Mesothelial cell of epicardium (in vitro differentiated cells): ENCODE data around the gene AP2B1. TPM values are rescaled to one million over a fixed set of nuclear protein-coding genes. Genes with fewer than 3 reads are reported as not detected.
A peak's percentile ranks its signal among the peaks of the same experiment; 100 is the strongest.

ENCODE experiments used
- DNase-seq, 2 experiments: peaks; one replicate each; pipeline ENCODE4 v3.0.0; 2021; ENCODE audit warnings: low spot score in 2 of 2; ENCODE audit not compliant: unreplicated experiment in 2 of 2
- H3K27ac Mint-ChIP-seq: 2 replicates; pipeline ENCODE4 v1.8.0; 2021; ENCODE audit warnings: mixed read lengths
- H3K27me3 Mint-ChIP-seq: 2 replicates; pipeline ENCODE4 v1.8.0; 2021; ENCODE audit warnings: low read depth, mixed read lengths
- H3K36me3 Mint-ChIP-seq: 2 replicates; pipeline ENCODE4 v1.8.0; 2021; ENCODE audit warnings: mixed read lengths
- H3K4me1 Mint-ChIP-seq: 2 replicates; pipeline ENCODE4 v1.8.0; 2021; ENCODE audit warnings: mixed read lengths
- H3K4me3 Mint-ChIP-seq: 2 replicates; pipeline ENCODE4 v1.8.0; 2021; ENCODE audit warnings: mild to moderate bottlenecking, moderate library complexity, mixed read lengths
- H3K9me3 Mint-ChIP-seq: 2 replicates; pipeline ENCODE4 v1.8.0; 2021; ENCODE audit warnings: mixed read lengths
- CTCF ChIP-seq: fragments of 200-600 bp; sonication (generic); IDR thresholded peaks from one replicate; pipeline ENCODE4 v1.5.0; 2021; ENCODE audit warnings: antibody characterized with exemption; ENCODE audit not compliant: unreplicated experiment
- total RNA-seq: library from RNA; stranded (reverse); gene quantifications from 3 replicates; pipeline ENCODE4 v1.2.1, GENCODE V29; 2021

The AP2B1 gene
- total RNA-seq, 1 donor from 2014 or later, result 155 TPM

DNA sequence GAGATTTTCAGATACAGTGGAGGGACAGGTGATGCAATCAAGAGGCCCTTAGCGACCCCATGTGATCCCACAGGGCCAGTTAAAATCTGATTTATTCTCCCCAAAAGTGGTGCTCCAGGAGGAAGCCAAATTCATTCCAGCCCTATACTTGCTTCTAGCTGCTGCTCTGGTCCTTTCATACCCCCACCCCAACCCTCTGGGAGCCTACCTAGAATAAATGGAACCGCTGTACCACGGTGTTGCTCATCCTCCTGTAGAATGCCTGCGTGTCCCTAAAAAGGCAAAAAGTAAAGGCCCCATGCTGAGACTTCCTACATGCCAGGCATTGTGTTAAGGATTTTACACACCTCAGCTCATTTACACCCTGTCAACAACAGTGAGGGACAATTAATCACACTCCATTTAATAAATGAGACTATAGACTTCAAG, 142.3 kb downstream of the AP2B1 start:
- no peak for DNase-seq
- peaks cover 69% of the 10 kb centered on the region for H3K4me1 Mint-ChIP-seq
- H3K27me3 Mint-ChIP-seq, result no peaks in the 10 kb centered on the region
- no peak for TF ChIP-seq CTCF
- H3K36me3 Mint-ChIP-seq, result peaks cover 4% of the 10 kb centered on the region
- no peak overlapping the region for H3K27ac Mint-ChIP-seq
- H3K4me3 Mint-ChIP-seq, result peak overlapping the region; percentile 31
- H3K9me3 Mint-ChIP-seq, result no peaks in the 10 kb centered on the region

DNA sequence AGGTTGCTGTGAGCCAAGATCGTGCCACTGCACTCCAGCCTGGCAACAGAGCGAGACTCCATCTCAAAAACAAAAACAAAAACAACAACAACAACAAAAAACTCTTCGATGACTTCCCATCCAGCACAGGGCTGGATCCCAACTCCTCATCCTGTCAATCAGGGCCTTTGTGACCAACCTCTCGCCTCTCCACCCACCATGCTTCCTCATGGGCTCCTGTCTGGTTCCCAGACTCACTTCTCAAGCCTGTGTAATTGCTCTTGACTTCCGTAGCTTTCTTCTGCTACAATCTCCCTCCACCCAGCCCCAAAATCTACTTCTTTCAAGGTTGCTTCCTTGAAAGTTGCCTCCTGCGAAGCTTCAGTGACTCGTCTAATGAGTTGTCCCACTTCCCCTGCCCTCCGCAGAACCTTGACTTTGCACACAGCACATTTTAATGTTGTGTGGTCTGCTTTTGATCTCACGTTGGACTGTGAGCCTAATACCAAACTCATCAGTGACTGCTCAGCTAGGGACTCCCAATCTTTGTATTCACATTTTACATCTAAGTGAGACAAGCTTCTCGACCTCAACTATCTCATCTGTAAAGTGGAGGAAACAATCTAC, 143.4 kb downstream of the AP2B1 start:
- DNase-seq, result no peak
- H3K9me3 Mint-ChIP-seq, result no peaks in the 10 kb centered on the region
- no peaks in the 10 kb centered on the region for H3K27me3 Mint-ChIP-seq
- H3K36me3 Mint-ChIP-seq, result no peaks in the 10 kb centered on the region
- H3K4me1 Mint-ChIP-seq, result peaks cover 60% of the 10 kb centered on the region
- peak overlapping the region; percentile 72 for H3K4me3 Mint-ChIP-seq
- no peak overlapping the region for H3K27ac Mint-ChIP-seq
- no peak for TF ChIP-seq CTCF

DNA sequence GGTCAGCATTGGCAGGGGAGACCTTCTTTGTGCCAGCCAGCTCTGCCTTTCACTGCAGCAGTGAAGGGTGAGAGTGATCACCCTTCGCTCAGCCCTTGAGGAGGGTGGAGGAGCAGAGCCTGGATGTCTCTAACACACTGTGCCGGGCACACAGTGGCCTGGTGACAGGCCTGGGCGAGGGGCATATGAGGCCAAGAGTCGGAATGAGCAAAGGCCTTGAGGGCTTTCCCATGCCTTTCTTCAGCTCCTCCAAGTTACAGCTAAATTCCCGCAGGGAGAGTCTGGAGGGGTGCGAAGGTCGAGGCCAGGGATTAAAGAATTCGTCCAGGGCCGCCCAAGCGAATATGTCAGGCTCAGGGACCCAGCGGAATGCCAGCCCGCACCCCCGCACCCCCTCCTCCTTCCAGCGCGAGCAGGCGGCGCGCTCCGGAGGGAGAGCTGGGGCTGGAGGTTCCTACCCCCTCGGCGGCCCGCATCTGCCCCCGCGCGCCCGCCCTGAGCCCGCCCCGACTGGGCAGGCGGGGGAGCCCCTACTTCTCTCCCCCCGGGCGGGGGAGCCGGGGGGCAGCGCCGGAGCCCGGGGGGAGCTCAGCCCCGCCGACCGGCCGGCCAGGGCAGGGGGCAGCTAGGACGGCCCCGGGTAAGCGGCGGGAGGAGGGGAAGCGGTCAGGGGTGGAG, 144.3 kb downstream of the AP2B1 start, which contains the start of gene RASL10B:
RASL10B (plus strand) TSS at position 401 of the 678 bp plus-strand sequence. CDS start 3,546 bp downstream, outside the sequence.
- Mint-ChIP-seq H3K4me3 (peak within 1 kb of the TSS; percentile 84), H3K9me3 (no peaks in the 10 kb centered on the region), H3K27me3 (no peaks in the 10 kb centered on the region), H3K4me1 (peaks cover 52% of the 10 kb centered on the region), H3K27ac (peak within 1 kb of the TSS; percentile 21), H3K36me3 (no peaks in the 10 kb centered on the region)
- no peak for TF ChIP-seq CTCF
- DNase-seq, result peak in 1 of 2 experiments; percentile 70

DNA sequence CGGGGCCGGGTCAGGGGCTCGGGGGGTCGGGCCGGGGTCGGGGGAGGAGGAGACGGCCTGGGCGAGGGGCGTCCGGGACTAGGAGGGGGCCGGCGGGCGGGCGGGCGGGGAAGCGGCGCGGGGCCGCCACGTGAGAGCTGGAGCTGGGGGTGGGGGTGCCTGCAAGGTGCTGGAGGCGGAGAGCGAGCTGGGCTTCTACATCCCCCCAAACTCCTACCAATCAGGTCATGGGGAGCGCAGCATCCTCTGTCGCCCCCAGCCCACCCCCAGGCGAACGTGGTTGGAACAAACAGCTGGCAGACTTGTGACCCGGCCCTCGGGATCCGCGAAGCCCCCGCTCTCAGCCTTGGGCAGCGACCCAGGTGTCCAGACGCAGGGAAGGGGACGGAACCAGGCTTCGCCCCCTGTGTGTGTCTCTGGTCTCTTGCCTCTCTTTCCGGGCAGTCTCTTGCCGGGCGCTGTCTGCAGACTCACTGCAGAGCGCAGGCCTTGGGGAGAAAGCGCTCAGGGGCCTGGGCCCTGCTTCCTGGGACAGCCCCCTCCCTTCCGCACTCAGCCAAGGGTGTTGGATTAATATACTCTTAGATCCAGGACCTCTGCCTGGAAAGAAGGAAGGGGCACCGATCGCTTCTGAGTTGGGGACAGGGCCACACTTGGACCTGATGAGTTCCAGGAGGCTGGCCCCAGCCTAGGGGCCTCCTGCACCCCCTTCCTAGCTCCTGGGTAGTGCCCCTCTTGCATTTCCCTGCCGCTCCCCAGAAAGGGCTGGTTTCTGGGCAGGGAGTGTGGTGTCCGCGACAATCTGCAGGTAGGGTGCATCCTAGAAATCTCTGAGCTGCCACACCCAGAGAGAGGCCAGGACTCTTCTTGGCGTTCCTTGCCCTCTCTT, 145.0 kb downstream of the AP2B1 start:
- H3K27ac Mint-ChIP-seq, result peak overlapping the region; percentile 21
- H3K36me3 Mint-ChIP-seq, result no peaks in the 10 kb centered on the region
- TF ChIP-seq CTCF, result no peak
- H3K9me3 Mint-ChIP-seq, result no peaks in the 10 kb centered on the region
- DNase-seq, result no peak
- H3K4me3 Mint-ChIP-seq, result peak overlapping the region; percentile 84
- no peaks in the 10 kb centered on the region for H3K27me3 Mint-ChIP-seq
- peaks cover 44% of the 10 kb centered on the region for H3K4me1 Mint-ChIP-seq

- DNase-seq, result no peak
- peaks cover 38% of the 10 kb centered on the region for H3K4me1 Mint-ChIP-seq
- no peaks in the 10 kb centered on the region for H3K27me3 Mint-ChIP-seq
- H3K36me3 Mint-ChIP-seq, result no peaks in the 10 kb centered on the region
- no peak for TF ChIP-seq CTCF
- no peaks in the 10 kb centered on the region for H3K9me3 Mint-ChIP-seq
- H3K27ac Mint-ChIP-seq, result no peak overlapping the region
- peak overlapping the region; percentile 84 for H3K4me3 Mint-ChIP-seq
Measured at GRCh38 chr17:35732806-35733136, 145.6 kb downstream of the AP2B1 start.
